Measurements from ENCODE around the gene IRAK3. TPM values are rescaled to one million over a fixed set of nuclear protein-coding genes. Genes with fewer than 3 reads are reported as not detected.

Gene IRAK3
- total RNA-seq, 4 donors from 2014 or later: 1.5 to 14.1 (median 7.7) TPM

GRCh38 chr12:66143868-66144267, 45.1 kb upstream of the IRAK3 start:
- Histone ChIP-seq H3K4me1 (peaks cover 0 to 16% (median 3%) of the 10 kb centered on the region in 3 donors), H3K4me3 (no peak overlapping the region), H3K27ac (no peak overlapping the region), H3K9me3 (peaks cover 0 to 25% (median 22%) of the 10 kb centered on the region in 3 donors), H3K27me3 (no peaks in the 10 kb centered on the region), H3K36me3 (peaks cover 5 to 74% (median 8%) of the 10 kb centered on the region in 3 donors)
- 100% methylated on average over 1 of the region's 1 CpG for WGBS, 2 donors
- DNase-seq: no peak
- TF ChIP-seq POLR2A (IDR thresholded peaks at IDR 0.05): no peak
- no peak for TF ChIP-seq CTCF (IDR thresholded peaks at IDR 0.05)
- intact Hi-C loops (cut with DNase I): no loop called here

- intact Hi-C loops (cut with DNase I): no loop called here
- H3K27ac ChIP-seq: peak overlapping the region in 2 of 4 donors; percentile 41 to 56
These were observed 43.9 kb upstream of the IRAK3 start for GRCh38 chr12:66144791-66145754.

GRCh38 chr12:66149702-66150398, 39.2 kb upstream of the IRAK3 start:
- intact Hi-C loops (cut with DNase I): no loop called here
- Histone ChIP-seq H3K36me3 (peaks cover 0 to 44% (median 3%) of the 10 kb centered on the region in 3 donors), H3K4me3 (no peak overlapping the region), H3K27me3 (no peaks in the 10 kb centered on the region), H3K27ac (no peak overlapping the region), H3K9me3 (no peaks in the 10 kb centered on the region), H3K4me1 (peaks cover 2 to 30% (median 2%) of the 10 kb centered on the region in 3 donors)
- no peak for DNase-seq
- TF ChIP-seq POLR2A (IDR thresholded peaks at IDR 0.05) (no peak), CTCF (IDR thresholded peaks at IDR 0.05) (peak in 1 of 6 experiments; percentile 20)
- WGBS, 2 donors: 73% methylated on average over 5 of the region's 5 CpGs

More at GRCh38 chr12:66144791-66145754, 43.9 kb upstream of the IRAK3 start:
- Histone ChIP-seq H3K27me3 (no peaks in the 10 kb centered on the region), H3K36me3 (peaks cover 5 to 71% (median 8%) of the 10 kb centered on the region in 3 donors), H3K4me3 (no peak overlapping the region), H3K4me1 (peaks cover 0 to 16% (median 3%) of the 10 kb centered on the region in 3 donors), H3K9me3 (peaks cover 0 to 22% (median 19%) of the 10 kb centered on the region in 3 donors)
- TF ChIP-seq CTCF (IDR thresholded peaks at IDR 0.05) (peak in 5 of 6 experiments; percentile 44 to 75 (median 70)), POLR2A (IDR thresholded peaks at IDR 0.05) (no peak)
- WGBS, 2 donors: 31 to 39% methylated on average over 7 of the region's 7 CpGs
- no peak for DNase-seq

- Histone ChIP-seq H3K9me3 (no peaks in the 10 kb centered on the region), H3K4me3 (no peak overlapping the region), H3K27ac (peak overlapping the region in 1 of 4 donors; percentile 11), H3K36me3 (peaks cover 0 to 42% (median 3%) of the 10 kb centered on the region in 3 donors), H3K27me3 (no peaks in the 10 kb centered on the region), H3K4me1 (peaks cover 0 to 25% (median 6%) of the 10 kb centered on the region in 3 donors)
- DNase-seq: no peak
- no peak for TF ChIP-seq CTCF (IDR thresholded peaks at IDR 0.05)
- no peak for TF ChIP-seq POLR2A (IDR thresholded peaks at IDR 0.05)
- 27 to 44% methylated on average over 1 of the region's 1 CpG for WGBS, 2 donors
- intact Hi-C loops (cut with DNase I): no loop called here
These were observed 36.3 kb upstream of the IRAK3 start for GRCh38 chr12:66152732-66153131.
